ENCODE results near the gene GLTP. TPM values are rescaled to one million over a fixed set of nuclear protein-coding genes. Genes with fewer than 3 reads are reported as not detected.

Gene GLTP
- total and polyA plus RNA-seq, 2 of the 4 experiments (the other 2 are of a cell fraction), result 34.4 to 58.4 TPM

DNA sequence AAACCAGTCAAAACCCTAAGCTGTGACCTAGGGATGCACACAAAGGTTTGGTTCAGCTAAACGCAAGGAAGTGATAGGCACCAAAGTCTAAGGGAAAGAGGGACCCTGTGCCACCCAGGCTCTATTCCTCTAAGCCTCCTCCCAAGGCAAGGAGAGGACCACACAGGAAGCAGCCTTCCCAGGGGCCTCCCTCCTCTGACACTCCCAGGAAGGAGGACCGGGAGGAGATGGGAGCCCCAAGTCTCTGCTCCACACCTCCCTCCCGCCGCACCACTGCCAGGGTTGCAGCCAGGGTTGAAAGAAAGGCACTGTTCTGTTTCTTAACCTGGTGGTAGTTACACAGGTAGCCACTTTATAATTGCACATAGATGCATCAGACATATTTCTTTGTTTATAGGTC is 41.6 kb upstream of the GLTP start:
- peaks cover 26% of the 10 kb centered on the region for H3K36me3 ChIP-seq (ENCODE audit: control insufficient read depth, insufficient read depth, low read length)
- no peaks in the 10 kb centered on the region for H3K9me1 ChIP-seq (ENCODE audit: insufficient read depth, low read length)
- H3K56ac ChIP-seq (ENCODE audit: extremely low read depth, insufficient read depth, low read length), result no peak overlapping the region
- H2AK5ac ChIP-seq (ENCODE audit: low read depth, low read length), result no peak overlapping the region
- dilution Hi-C loops (cut with HindIII; ENCODE audit: low sequenced_read_pairs, unreplicated experiment) (no loop called here), intact Hi-C loops (cut with micrococcal nuclease) (no loop called here), in situ Hi-C loops (cut with MboI; ENCODE audit: low sequenced_read_pairs) (no loop called here)
- no peak overlapping the region for H2BK20ac ChIP-seq (ENCODE audit: low read depth, low read length)
- WGBS, 2 experiments (ENCODE audit: extremely low coverage in 2 of 2, insufficient read length in 1 of 2), result no CpG with 5 or more reads among the region's 4 CpGs
- no peak overlapping the region for H3K9ac ChIP-seq (ENCODE audit: low read depth, low read length)
- H2AFZ ChIP-seq (replicated peaks; ENCODE audit: low read length, poor library complexity), result no peak overlapping the region
- H2AK9ac ChIP-seq (replicated peaks; ENCODE audit: low read depth, low read length, poor library complexity), result no peak overlapping the region
- no TSS peak for BruUV-seq (replicated peaks)
- DNase-seq (no peak), ATAC-seq (ENCODE audit: low read depth) (no peak)
- no peak overlapping the region for H4K8ac ChIP-seq (ENCODE audit: low read depth in 2 of 2, low read length in 2 of 2)
- H2BK5ac ChIP-seq (ENCODE audit: low read depth, low read length, poor library complexity, severe bottlenecking), result no peak overlapping the region
- no peak overlapping the region for H3K27ac ChIP-seq (ENCODE audit: insufficient read depth, low read length)
- H3K4ac ChIP-seq (ENCODE audit: low read depth, low read length), result no peak overlapping the region
- H3K23ac ChIP-seq (ENCODE audit: low read depth, low read length), result no peak overlapping the region
- H4K20me1 ChIP-seq (ENCODE audit: insufficient read depth, low read length), result no peaks in the 10 kb centered on the region
- H3K18ac ChIP-seq (ENCODE audit: low read depth, low read length), result no peak overlapping the region
- H3K4me3 ChIP-seq (ENCODE audit: insufficient read depth, low read depth, low read length), result no peak overlapping the region
- H4K5ac ChIP-seq (ENCODE audit: low read depth, low read length), result no peak overlapping the region
- CTCF ChIA-PET, result no interaction called here
- no peak overlapping the region for H3K14ac ChIP-seq (replicated peaks; ENCODE audit: low read depth, low read length)
- H3K9me3 ChIP-seq (ENCODE audit: control insufficient read depth, insufficient read depth, low read length), result no peaks in the 10 kb centered on the region
- H2BK120ac ChIP-seq (ENCODE audit: low read depth, low read length), result no peak overlapping the region
- H2BK15ac ChIP-seq (ENCODE audit: low read depth, low read length), result no peak overlapping the region
- POLR2A ChIA-PET (ENCODE audit: unreplicated experiment), result no interaction called here
- no peaks in the 10 kb centered on the region for H3K27me3 ChIP-seq (ENCODE audit: control insufficient read depth, insufficient read depth, low read length)
- no peaks in the 10 kb centered on the region for H3K79me1 ChIP-seq (ENCODE audit: low read depth in 1 of 2, low read length in 2 of 2)
- TF ChIP-seq NFE2L2 (IDR thresholded peaks at IDR 0.05; ENCODE audit: low read depth, low read length) (no peak), MAFK (IDR thresholded peaks at IDR 0.05; ENCODE audit: low read depth, low read length) (no peak), MXI1 (IDR thresholded peaks at IDR 0.05; ENCODE audit: borderline replicate concordance, low read depth, low read length) (no peak), CEBPB (IDR thresholded peaks at IDR 0.05; ENCODE audit: low read depth, low read length) (no peak), SMC3 (IDR thresholded peaks at IDR 0.05; ENCODE audit: low read depth, low read length) (no peak), FOS (IDR thresholded peaks at IDR 0.05; ENCODE audit: low read depth, low read length) (no peak)
- no peak overlapping the region for H4K91ac ChIP-seq (ENCODE audit: insufficient read depth, low read depth, low read length)
- no peak overlapping the region for H3K4me2 ChIP-seq (ENCODE audit: low read depth, low read length)
- H3K4me1 ChIP-seq (ENCODE audit: control insufficient read depth, insufficient read depth, low read length), result no peaks in the 10 kb centered on the region; the same call in 1 of the 2 replicates
